HepG2 (cell line): ENCODE data around the gene SLX9. TPM values are rescaled to one million over a fixed set of nuclear protein-coding genes. Genes with fewer than 3 reads are reported as not detected.

Source experiments
- NFATC3 ChIP-seq: sonication (generic); formaldehyde crosslinking; IDR thresholded peaks from 2 replicates; pipeline ENCODE4 v1.5.1; 2020; ENCODE audit warnings: mild to moderate bottlenecking, missing genetic modification reagents
- PITX1 ChIP-seq: sonication (generic); formaldehyde crosslinking; IDR thresholded peaks from 2 replicates; pipeline ENCODE4 v1.5.1; 2020; ENCODE audit warnings: mild to moderate bottlenecking, missing genetic modification reagents
- ZFP1 ChIP-seq: IDR thresholded peaks from 2 replicates; pipeline ENCODE4 v1.6.1; 2016
- ZFP37 ChIP-seq: sonication (generic); formaldehyde crosslinking; IDR thresholded peaks from 2 replicates; pipeline ENCODE4 v1.4.0; 2020; ENCODE audit warnings: missing genetic modification reagents, borderline replicate concordance
- ZNF350 ChIP-seq: sonication (generic); formaldehyde crosslinking; IDR thresholded peaks from 2 replicates; pipeline ENCODE4 v1.4.0; 2020; ENCODE audit warnings: mild to moderate bottlenecking, low read depth, missing genetic modification reagents, borderline replicate concordance
- ZNF605 ChIP-seq: sonication (generic); formaldehyde crosslinking; IDR thresholded peaks from 2 replicates; pipeline ENCODE4 v1.8.0; 2022; ENCODE audit warnings: mild to moderate bottlenecking, missing genetic modification reagents
- ZNF777 ChIP-seq: sonication (generic); formaldehyde crosslinking; IDR thresholded peaks from 2 replicates; pipeline ENCODE4 v1.4.0; 2020; ENCODE audit warnings: missing genetic modification reagents
- polyA plus RNA-seq, 8 experiments: library from polyadenylated mRNA; depleted of rRNA in 3 of 8; stranded (reverse) in 7 of 8; unstranded in 1 of 8; fragments of >200 nt; fragmentation: Illumina TruSeq in 4 of 8; extraction: Trizol in 4 of 8; gene quantifications; 2 replicates each; pipeline versions ENCODE4 v1.2.1 to v1.2.3, GENCODE V29; 2011 to 2016; ENCODE audit warnings: low read depth in 4 of 8, missing spikeins in 1 of 8, mixed read lengths in 1 of 8; ENCODE audit not compliant: insufficient read depth in 1 of 8
- total RNA-seq, 5 experiments: library from RNA; depleted of rRNA; stranded (reverse); fragments of >200 nt; fragmentation: Illumina TruSeq; extraction: Trizol; gene quantifications; 2 replicates each; pipeline ENCODE4 v1.2.3, GENCODE V29; 2016; ENCODE audit warnings: low read depth in 1 of 5
- TF ChIP-seq, protein P1 (sequence below): sonication (generic); formaldehyde crosslinking; IDR thresholded peaks from 2 replicates; pipeline ENCODE4 v1.4.0; 2020; ENCODE audit warnings: mild to moderate bottlenecking, missing genetic modification reagents
- TF ChIP-seq, protein P2 (sequence below): sonication (generic); formaldehyde crosslinking; IDR thresholded peaks from 2 replicates; pipeline ENCODE4 v1.4.0; 2020; ENCODE audit warnings: mild to moderate bottlenecking, low read depth, missing genetic modification reagents
- TF ChIP-seq, protein P3 (sequence below): sonication (generic); formaldehyde crosslinking; IDR thresholded peaks from 2 replicates; pipeline ENCODE4 v1.4.0; 2020; ENCODE audit warnings: missing genetic modification reagents
- TF ChIP-seq, protein P4 (sequence below): IDR thresholded peaks from 2 replicates; pipeline ENCODE4 v1.6.1; 2018; ENCODE audit warnings: missing genetic modification reagents, mild to moderate bottlenecking, missing compliant biosample characterization
- TF ChIP-seq, protein P5 (sequence below): sonication (generic); formaldehyde crosslinking; IDR thresholded peaks from 2 replicates; pipeline ENCODE4 v1.4.0; 2020; ENCODE audit warnings: missing genetic modification reagents

SLX9 gene
- total and polyA plus RNA-seq, 2 of the 13 experiments (the other 11 are each of a cell fraction or from before 2014, with no cell fraction given), result 21.0 to 47.1 TPM

DNA sequence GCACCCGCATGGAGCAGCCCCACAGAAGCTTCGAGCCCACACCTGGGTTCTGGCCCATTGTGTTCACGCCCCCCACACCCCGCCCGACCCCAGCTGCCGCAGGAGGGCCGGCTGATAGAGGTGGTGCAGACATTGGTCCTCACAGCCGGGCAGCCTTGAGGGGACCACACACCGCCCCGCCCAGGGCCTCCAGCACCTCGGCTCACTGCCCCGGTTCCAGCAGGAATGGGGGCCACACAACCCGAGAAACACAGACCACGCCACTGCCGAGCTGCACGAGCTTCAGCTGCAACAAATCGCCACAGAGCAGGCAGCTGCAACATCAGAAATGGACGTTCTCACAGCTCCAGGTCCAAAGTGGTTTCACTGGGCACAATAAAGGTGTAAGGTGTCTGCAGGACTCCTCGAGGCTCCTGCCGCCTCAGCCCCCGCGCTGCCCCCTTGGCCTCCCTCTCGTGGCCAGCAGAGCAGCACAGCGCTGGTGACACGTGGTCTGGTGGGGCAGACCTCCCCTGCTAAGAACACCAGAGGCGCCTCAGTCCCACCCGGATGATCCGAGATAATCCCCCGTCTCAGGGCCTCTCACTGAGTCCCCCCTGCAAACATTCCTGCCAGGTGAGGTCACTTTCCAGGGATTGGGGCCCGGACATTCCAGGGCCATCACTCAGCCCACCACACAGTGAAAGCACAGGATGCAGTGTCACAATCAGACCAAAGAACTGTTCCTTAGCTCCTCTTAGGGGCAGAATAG lies 72.3 kb downstream of the SLX9 start (continued):
- TF ChIP-seq, protein P1, sequence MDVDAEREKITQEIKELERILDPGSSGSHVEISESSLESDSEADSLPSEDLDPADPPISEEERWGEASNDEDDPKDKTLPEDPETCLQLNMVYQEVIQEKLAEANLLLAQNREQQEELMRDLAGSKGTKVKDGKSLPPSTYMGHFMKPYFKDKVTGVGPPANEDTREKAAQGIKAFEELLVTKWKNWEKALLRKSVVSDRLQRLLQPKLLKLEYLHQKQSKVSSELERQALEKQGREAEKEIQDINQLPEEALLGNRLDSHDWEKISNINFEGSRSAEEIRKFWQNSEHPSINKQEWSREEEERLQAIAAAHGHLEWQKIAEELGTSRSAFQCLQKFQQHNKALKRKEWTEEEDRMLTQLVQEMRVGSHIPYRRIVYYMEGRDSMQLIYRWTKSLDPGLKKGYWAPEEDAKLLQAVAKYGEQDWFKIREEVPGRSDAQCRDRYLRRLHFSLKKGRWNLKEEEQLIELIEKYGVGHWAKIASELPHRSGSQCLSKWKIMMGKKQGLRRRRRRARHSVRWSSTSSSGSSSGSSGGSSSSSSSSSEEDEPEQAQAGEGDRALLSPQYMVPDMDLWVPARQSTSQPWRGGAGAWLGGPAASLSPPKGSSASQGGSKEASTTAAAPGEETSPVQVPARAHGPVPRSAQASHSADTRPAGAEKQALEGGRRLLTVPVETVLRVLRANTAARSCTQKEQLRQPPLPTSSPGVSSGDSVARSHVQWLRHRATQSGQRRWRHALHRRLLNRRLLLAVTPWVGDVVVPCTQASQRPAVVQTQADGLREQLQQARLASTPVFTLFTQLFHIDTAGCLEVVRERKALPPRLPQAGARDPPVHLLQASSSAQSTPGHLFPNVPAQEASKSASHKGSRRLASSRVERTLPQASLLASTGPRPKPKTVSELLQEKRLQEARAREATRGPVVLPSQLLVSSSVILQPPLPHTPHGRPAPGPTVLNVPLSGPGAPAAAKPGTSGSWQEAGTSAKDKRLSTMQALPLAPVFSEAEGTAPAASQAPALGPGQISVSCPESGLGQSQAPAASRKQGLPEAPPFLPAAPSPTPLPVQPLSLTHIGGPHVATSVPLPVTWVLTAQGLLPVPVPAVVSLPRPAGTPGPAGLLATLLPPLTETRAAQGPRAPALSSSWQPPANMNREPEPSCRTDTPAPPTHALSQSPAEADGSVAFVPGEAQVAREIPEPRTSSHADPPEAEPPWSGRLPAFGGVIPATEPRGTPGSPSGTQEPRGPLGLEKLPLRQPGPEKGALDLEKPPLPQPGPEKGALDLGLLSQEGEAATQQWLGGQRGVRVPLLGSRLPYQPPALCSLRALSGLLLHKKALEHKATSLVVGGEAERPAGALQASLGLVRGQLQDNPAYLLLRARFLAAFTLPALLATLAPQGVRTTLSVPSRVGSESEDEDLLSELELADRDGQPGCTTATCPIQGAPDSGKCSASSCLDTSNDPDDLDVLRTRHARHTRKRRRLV, result 0 out of 2 replicates have a peak, but pooled peaks have one; percentile 34
- TF ChIP-seq ZNF350 (CRISPR knock-in tag) (0 out of 2 replicates have a peak, but pooled peaks have one; percentile 22), PITX1 (CRISPR knock-in tag) (peak; percentile 96), ZNF605 (CRISPR knock-in tag) (no peak; the same call in none of the 2 replicates), ZFP37 (CRISPR knock-in tag) (no peak), NFATC3 (CRISPR knock-in tag) (no peak), ZNF777 (CRISPR knock-in tag) (peak; percentile 58; the same call in 1 of the 2 replicates), ZFP1 (CRISPR knock-in tag) (peak; percentile 86; the same call in 1 of the 2 replicates)
- TF ChIP-seq, protein P2, sequence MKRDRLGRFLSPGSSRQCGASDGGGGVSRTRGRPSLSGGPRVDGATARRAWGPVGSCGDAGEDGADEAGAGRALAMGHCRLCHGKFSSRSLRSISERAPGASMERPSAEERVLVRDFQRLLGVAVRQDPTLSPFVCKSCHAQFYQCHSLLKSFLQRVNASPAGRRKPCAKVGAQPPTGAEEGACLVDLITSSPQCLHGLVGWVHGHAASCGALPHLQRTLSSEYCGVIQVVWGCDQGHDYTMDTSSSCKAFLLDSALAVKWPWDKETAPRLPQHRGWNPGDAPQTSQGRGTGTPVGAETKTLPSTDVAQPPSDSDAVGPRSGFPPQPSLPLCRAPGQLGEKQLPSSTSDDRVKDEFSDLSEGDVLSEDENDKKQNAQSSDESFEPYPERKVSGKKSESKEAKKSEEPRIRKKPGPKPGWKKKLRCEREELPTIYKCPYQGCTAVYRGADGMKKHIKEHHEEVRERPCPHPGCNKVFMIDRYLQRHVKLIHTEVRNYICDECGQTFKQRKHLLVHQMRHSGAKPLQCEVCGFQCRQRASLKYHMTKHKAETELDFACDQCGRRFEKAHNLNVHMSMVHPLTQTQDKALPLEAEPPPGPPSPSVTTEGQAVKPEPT (CRISPR knock-in tag), result no peak
- TF ChIP-seq, protein P3, sequence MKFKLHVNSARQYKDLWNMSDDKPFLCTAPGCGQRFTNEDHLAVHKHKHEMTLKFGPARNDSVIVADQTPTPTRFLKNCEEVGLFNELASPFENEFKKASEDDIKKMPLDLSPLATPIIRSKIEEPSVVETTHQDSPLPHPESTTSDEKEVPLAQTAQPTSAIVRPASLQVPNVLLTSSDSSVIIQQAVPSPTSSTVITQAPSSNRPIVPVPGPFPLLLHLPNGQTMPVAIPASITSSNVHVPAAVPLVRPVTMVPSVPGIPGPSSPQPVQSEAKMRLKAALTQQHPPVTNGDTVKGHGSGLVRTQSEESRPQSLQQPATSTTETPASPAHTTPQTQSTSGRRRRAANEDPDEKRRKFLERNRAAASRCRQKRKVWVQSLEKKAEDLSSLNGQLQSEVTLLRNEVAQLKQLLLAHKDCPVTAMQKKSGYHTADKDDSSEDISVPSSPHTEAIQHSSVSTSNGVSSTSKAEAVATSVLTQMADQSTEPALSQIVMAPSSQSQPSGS (CRISPR knock-in tag), result peak; percentile 100
- TF ChIP-seq, protein P4, sequence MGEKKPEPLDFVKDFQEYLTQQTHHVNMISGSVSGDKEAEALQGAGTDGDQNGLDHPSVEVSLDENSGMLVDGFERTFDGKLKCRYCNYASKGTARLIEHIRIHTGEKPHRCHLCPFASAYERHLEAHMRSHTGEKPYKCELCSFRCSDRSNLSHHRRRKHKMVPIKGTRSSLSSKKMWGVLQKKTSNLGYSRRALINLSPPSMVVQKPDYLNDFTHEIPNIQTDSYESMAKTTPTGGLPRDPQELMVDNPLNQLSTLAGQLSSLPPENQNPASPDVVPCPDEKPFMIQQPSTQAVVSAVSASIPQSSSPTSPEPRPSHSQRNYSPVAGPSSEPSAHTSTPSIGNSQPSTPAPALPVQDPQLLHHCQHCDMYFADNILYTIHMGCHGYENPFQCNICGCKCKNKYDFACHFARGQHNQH, result peak; percentile 85; the same call in 1 of the 2 replicates
- TF ChIP-seq, protein P5, sequence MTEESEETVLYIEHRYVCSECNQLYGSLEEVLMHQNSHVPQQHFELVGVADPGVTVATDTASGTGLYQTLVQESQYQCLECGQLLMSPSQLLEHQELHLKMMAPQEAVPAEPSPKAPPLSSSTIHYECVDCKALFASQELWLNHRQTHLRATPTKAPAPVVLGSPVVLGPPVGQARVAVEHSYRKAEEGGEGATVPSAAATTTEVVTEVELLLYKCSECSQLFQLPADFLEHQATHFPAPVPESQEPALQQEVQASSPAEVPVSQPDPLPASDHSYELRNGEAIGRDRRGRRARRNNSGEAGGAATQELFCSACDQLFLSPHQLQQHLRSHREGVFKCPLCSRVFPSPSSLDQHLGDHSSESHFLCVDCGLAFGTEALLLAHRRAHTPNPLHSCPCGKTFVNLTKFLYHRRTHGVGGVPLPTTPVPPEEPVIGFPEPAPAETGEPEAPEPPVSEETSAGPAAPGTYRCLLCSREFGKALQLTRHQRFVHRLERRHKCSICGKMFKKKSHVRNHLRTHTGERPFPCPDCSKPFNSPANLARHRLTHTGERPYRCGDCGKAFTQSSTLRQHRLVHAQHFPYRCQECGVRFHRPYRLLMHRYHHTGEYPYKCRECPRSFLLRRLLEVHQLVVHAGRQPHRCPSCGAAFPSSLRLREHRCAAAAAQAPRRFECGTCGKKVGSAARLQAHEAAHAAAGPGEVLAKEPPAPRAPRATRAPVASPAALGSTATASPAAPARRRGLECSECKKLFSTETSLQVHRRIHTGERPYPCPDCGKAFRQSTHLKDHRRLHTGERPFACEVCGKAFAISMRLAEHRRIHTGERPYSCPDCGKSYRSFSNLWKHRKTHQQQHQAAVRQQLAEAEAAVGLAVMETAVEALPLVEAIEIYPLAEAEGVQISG (CRISPR knock-in tag), result peak; percentile 41; the same call in 1 of the 2 replicates
